IMR-90 (cell line): Measurements from ENCODE around the gene SPI1. TPM values are rescaled to one million over a fixed set of nuclear protein-coding genes. Genes with fewer than 3 reads are reported as not detected.

Experiments
- ATAC-seq: fragments of 200-7000 bp; cut with Tn5 transposase; 2 replicates; pipeline ENCODE4 v1.9.1; 2020; ENCODE audit warnings: low read depth, mild to moderate bottlenecking, moderate library complexity
- BruUV-seq: library from RNA; stranded (reverse); fragments of 400-500 nt; replicated peaks from 2 replicates; lab custom pipeline; 2021; lab: Mats Ljungman, UMichigan
- CTCF ChIA-PET: fragments of 300-600 bp; formaldehyde crosslinking; extraction: SDS; loops from one replicate; lab custom pipeline; 2021; ENCODE audit warnings: antibody characterized with exemption; lab: Yijun Ruan, JAX
- POLR2A ChIA-PET: fragments of 300-600 bp; sonication (Branson Sonifier 250); formaldehyde crosslinking; loops from one replicate; lab custom pipeline; 2022; ENCODE audit warnings: antibody characterized with exemption; ENCODE audit not compliant: unreplicated experiment; lab: Charles Lee
- DNase-seq: peaks from one replicate; pipeline ENCODE4 v3.0.0; 2013
- H2AFZ ChIP-seq: replicated peaks from 2 replicates; pipeline ENCODE3; 2013; ENCODE audit warnings: low read length, mild to moderate bottlenecking; ENCODE audit not compliant: poor library complexity
- H2AK5ac ChIP-seq: 2 replicates; pipeline ENCODE4 v1.6.1; 2013; ENCODE audit warnings: low read depth, low read length, inconsistent platforms
- H2AK9ac ChIP-seq: replicated peaks from 2 replicates; pipeline ENCODE3; 2013; ENCODE audit warnings: mild to moderate bottlenecking, low read depth, low read length, moderate library complexity; ENCODE audit not compliant: poor library complexity
- H2BK120ac ChIP-seq: 2 replicates; pipeline ENCODE4 v1.6.1; 2013; ENCODE audit warnings: low read depth, low read length, inconsistent platforms
- H2BK15ac ChIP-seq: 3 replicates; pipeline ENCODE4 v1.6.1; 2013; ENCODE audit warnings: low read depth, low read length, inconsistent platforms
- H2BK20ac ChIP-seq: 2 replicates; pipeline ENCODE4 v1.6.1; 2013; ENCODE audit warnings: low read depth, mild to moderate bottlenecking, inconsistent platforms, low read length, moderate library complexity
- H2BK5ac ChIP-seq: 2 replicates; pipeline ENCODE4 v1.6.1; 2013; ENCODE audit warnings: mild to moderate bottlenecking, low read depth, low read length, inconsistent platforms; ENCODE audit not compliant: poor library complexity, severe bottlenecking
- H3K14ac ChIP-seq: replicated peaks from 2 replicates; pipeline ENCODE4 v1.6.1; 2013; ENCODE audit warnings: low read depth, low read length, inconsistent platforms
- H3K18ac ChIP-seq: 2 replicates; pipeline ENCODE4 v1.6.1; 2013; ENCODE audit warnings: low read depth, low read length, control low read depth
- H3K23ac ChIP-seq: 2 replicates; pipeline ENCODE4 v1.6.1; 2013; ENCODE audit warnings: low read depth, low read length, inconsistent platforms
- H3K27ac ChIP-seq: 2 replicates; pipeline ENCODE4 v1.5.1; 2013; ENCODE audit warnings: mild to moderate bottlenecking, control low read depth, low read length; ENCODE audit not compliant: insufficient read depth
- H3K27me3 ChIP-seq: 2 replicates; pipeline ENCODE4 v1.6.1; 2013; ENCODE audit warnings: low read length; ENCODE audit not compliant: control insufficient read depth, insufficient read depth
- H3K36me3 ChIP-seq: 2 replicates; pipeline ENCODE4 v1.6.1; 2013; ENCODE audit warnings: low read length, mixed read lengths; ENCODE audit not compliant: control insufficient read depth, insufficient read depth
- H3K4ac ChIP-seq: 2 replicates; pipeline ENCODE4 v1.6.1; 2013; ENCODE audit warnings: low read depth, low read length, inconsistent platforms
- H3K4me1 ChIP-seq: 2 replicates; pipeline ENCODE4 v1.6.1; 2013; ENCODE audit warnings: low read length, mixed read lengths; ENCODE audit not compliant: control insufficient read depth, insufficient read depth
- H3K4me2 ChIP-seq: 2 replicates; pipeline ENCODE4 v1.6.1; 2013; ENCODE audit warnings: low read depth, mild to moderate bottlenecking, control low read depth, low read length, moderate library complexity
- H3K4me3 ChIP-seq: 2 replicates; pipeline ENCODE4 v1.5.1; 2013; ENCODE audit warnings: low read depth, mild to moderate bottlenecking, control low read depth, low read length, moderate library complexity; ENCODE audit not compliant: insufficient read depth
- H3K56ac ChIP-seq: 2 replicates; pipeline ENCODE4 v1.6.1; 2013; ENCODE audit warnings: low read length, inconsistent platforms; ENCODE audit not compliant: insufficient read depth; ENCODE audit errors: extremely low read depth
- H3K79me1 ChIP-seq, 2 experiments: 2 replicates each; pipeline ENCODE4 v1.6.1; 2013; ENCODE audit warnings: low read length in 2 of 2, inconsistent platforms in 1 of 2, low read depth in 1 of 2
- H3K9ac ChIP-seq: 2 replicates; pipeline ENCODE4 v1.6.1; 2013; ENCODE audit warnings: low read depth, low read length, control low read depth
- H3K9me1 ChIP-seq: 2 replicates; pipeline ENCODE4 v1.6.1; 2013; ENCODE audit warnings: low read length, inconsistent platforms; ENCODE audit not compliant: insufficient read depth
- H3K9me3 ChIP-seq: 2 replicates; pipeline ENCODE4 v1.6.1; 2013; ENCODE audit warnings: low read length; ENCODE audit not compliant: control insufficient read depth, insufficient read depth
- H4K20me1 ChIP-seq: 2 replicates; pipeline ENCODE4 v1.6.1; 2013; ENCODE audit warnings: low read length, inconsistent platforms; ENCODE audit not compliant: insufficient read depth
- H4K5ac ChIP-seq: 2 replicates; pipeline ENCODE4 v1.6.1; 2013; ENCODE audit warnings: mild to moderate bottlenecking, low read depth, low read length, control low read depth
- H4K8ac ChIP-seq, 2 experiments: 2 replicates each; pipeline ENCODE4 v1.6.1; 2013; ENCODE audit warnings: low read depth in 2 of 2, low read length in 2 of 2, control low read depth in 1 of 2, inconsistent platforms in 1 of 2
- H4K91ac ChIP-seq: 2 replicates; pipeline ENCODE4 v1.6.1; 2013; ENCODE audit warnings: low read depth, low read length, inconsistent platforms; ENCODE audit not compliant: insufficient read depth
- BHLHE40 ChIP-seq: fragments of 150-350 bp; IDR thresholded peaks from 2 replicates; pipeline ENCODE4 v1.6.1; 2016; ENCODE audit warnings: mild to moderate bottlenecking, low read depth, low read length
- CEBPB ChIP-seq: IDR thresholded peaks from 2 replicates; pipeline ENCODE4 v1.6.1; 2012; ENCODE audit warnings: low read depth, low read length, improper control_type of control experiment
- CHD1 ChIP-seq: IDR thresholded peaks from 2 replicates; pipeline ENCODE4 v1.6.1; 2012; ENCODE audit warnings: low read depth, low read length, improper control_type of control experiment
- FOS ChIP-seq: fragments of 150-350 bp; IDR thresholded peaks from 2 replicates; pipeline ENCODE4 v1.6.1; 2016; ENCODE audit warnings: low read depth, low read length
- MAFK ChIP-seq: IDR thresholded peaks from 2 replicates; pipeline ENCODE4 v1.6.1; 2012; ENCODE audit warnings: low read depth, low read length, improper control_type of control experiment
- MAZ ChIP-seq: IDR thresholded peaks from 2 replicates; pipeline ENCODE4 v1.6.1; 2012; ENCODE audit warnings: low read depth, mild to moderate bottlenecking, low read length, improper control_type of control experiment, moderate library complexity, borderline replicate concordance
- MXI1 ChIP-seq: IDR thresholded peaks from 2 replicates; pipeline ENCODE4 v1.6.1; 2012; ENCODE audit warnings: low read depth, mild to moderate bottlenecking, low read length, moderate library complexity, borderline replicate concordance
- NFE2L2 ChIP-seq: fragments of 150-350 bp; IDR thresholded peaks from 2 replicates; pipeline ENCODE4 v1.6.1; 2016; ENCODE audit warnings: low read depth, mild to moderate bottlenecking, low read length
- POLR2A ChIP-seq: IDR thresholded peaks from 2 replicates; pipeline ENCODE4 v1.6.1; 2012; ENCODE audit warnings: mild to moderate bottlenecking, low read depth, low read length
- RAD21 ChIP-seq: IDR thresholded peaks from 2 replicates; pipeline ENCODE4 v1.6.1; 2012; ENCODE audit warnings: low read length, improper control_type of control experiment
- RCOR1 ChIP-seq: IDR thresholded peaks from 2 replicates; pipeline ENCODE4 v1.6.1; 2012; ENCODE audit warnings: mild to moderate bottlenecking, low read length, improper control_type of control experiment; ENCODE audit not compliant: insufficient replicate concordance
- RFX5 ChIP-seq: IDR thresholded peaks from 2 replicates; pipeline ENCODE4 v1.8.0; 2012; ENCODE audit warnings: low read depth, mild to moderate bottlenecking, low read length, moderate library complexity
- SMC3 ChIP-seq: fragments of 150-350 bp; IDR thresholded peaks from 2 replicates; pipeline ENCODE4 v1.6.1; 2016; ENCODE audit warnings: low read depth, mild to moderate bottlenecking, antibody characterized with exemption, low read length, moderate library complexity
- WGBS, 2 experiments: methylation state at CpG; one replicate each; pipeline versions ENCODE4 v1.1.5 to v1.1.7; 2013; ENCODE audit warnings: missing lambda C conversion rate in 2 of 2; ENCODE audit not compliant: insufficient read length in 1 of 2; ENCODE audit errors: extremely low coverage in 2 of 2; 5-methylcytosine and 5-hydroxymethylcytosine counted together
- dilution Hi-C: fragments of 300-500 bp; cut with HindIII; formaldehyde crosslinking; loops from one replicate; pipeline ENCODE4 v1.14.3; 2018; ENCODE audit warnings: low sequenced_read_pairs; ENCODE audit not compliant: unreplicated experiment
- in situ Hi-C: fragments of 300-500 bp; cut with MboI; formaldehyde crosslinking; loops from 3 replicates; pipeline ENCODE4 v1.14.3; 2019; ENCODE audit warnings: low sequenced_read_pairs, inconsistent platforms, mixed read lengths
- intact Hi-C: fragments of 100-400 bp; cut with micrococcal nuclease; formaldehyde crosslinking; loops from 2 replicates; pipeline ENCODE4 v1.10.0; 2022
- polyA plus RNA-seq, 3 experiments: library from polyadenylated mRNA; depleted of rRNA; stranded (reverse); fragments of >200 nt; gene quantifications; 2 replicates each; pipeline ENCODE4 v1.2.3, GENCODE V29; 2012; ENCODE audit warnings: low replicate concordance in 1 of 3
- total RNA-seq: library from RNA; depleted of rRNA; stranded (reverse); fragments of >200 nt; gene quantifications from 2 replicates; pipeline ENCODE4 v1.2.3, GENCODE V29; 2012
- TF ChIP-seq, protein P1 (sequence below): fragments of 150-350 bp; IDR thresholded peaks from 2 replicates; pipeline ENCODE4 v1.6.1; 2017; ENCODE audit warnings: mild to moderate bottlenecking, antibody characterized with exemption, low read length, low read depth
- TF ChIP-seq, protein P2 (sequence below): conservative IDR thresholded peaks from 2 replicates; pipeline ENCODE4 v1.5.1; 2012; ENCODE audit warnings: mild to moderate bottlenecking, low read depth, low read length, improper control_type of control experiment
- TF ChIP-seq, protein P3 (sequence below): fragments of 150-350 bp; IDR thresholded peaks from 2 replicates; pipeline ENCODE4 v1.6.1; 2016; ENCODE audit warnings: low read depth, mild to moderate bottlenecking, low read length, moderate library complexity, borderline replicate concordance

Gene SPI1
- total and polyA plus RNA-seq, 2 of the 4 experiments (the other 2 are of a cell fraction) = not detected

DNA sequence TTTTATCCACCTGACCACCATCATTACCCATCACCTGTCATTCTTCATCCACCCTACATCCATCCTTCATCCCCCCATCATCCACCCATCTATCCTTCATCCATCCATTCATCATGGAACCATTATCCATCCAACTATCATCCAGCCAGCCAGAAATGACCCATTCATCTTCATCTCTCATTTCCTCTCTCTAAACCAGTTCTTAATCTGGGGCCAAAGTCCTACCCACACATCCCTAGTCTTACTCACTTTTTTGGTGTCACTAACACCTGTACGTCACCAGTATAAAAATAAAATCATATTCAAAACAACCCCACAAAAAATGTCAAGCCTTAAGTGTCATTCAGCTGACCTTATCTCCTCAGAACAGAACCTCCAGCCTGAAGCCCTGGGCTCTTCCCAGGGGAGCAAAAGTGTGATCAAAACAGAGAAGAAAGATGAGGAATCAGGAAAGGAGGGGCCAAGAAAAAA lies 12.3 kb downstream of the SPI1 start:
- ChIA-PET POLR2A (no interaction called here), CTCF (no interaction called here)
- H2BK15ac ChIP-seq = no peak overlapping the region
- DNase-seq (no peak), ATAC-seq (no peak)
- no peak overlapping the region for H3K23ac ChIP-seq
- dilution Hi-C loops = no loop called here
- no peaks in the 10 kb centered on the region for H3K9me1 ChIP-seq
- H3K18ac ChIP-seq = no peak overlapping the region
- no peaks in the 10 kb centered on the region for H4K20me1 ChIP-seq
- TF ChIP-seq SMC3 (no peak), MAFK (no peak), MXI1 (no peak), NFE2L2 (no peak), MAZ (no peak), FOS (no peak), POLR2A (no peak), CEBPB (no peak), RCOR1 (no peak), RAD21 (no peak), CHD1 (no peak), RFX5 (no peak), BHLHE40 (no peak)
- TF ChIP-seq, protein P1, sequence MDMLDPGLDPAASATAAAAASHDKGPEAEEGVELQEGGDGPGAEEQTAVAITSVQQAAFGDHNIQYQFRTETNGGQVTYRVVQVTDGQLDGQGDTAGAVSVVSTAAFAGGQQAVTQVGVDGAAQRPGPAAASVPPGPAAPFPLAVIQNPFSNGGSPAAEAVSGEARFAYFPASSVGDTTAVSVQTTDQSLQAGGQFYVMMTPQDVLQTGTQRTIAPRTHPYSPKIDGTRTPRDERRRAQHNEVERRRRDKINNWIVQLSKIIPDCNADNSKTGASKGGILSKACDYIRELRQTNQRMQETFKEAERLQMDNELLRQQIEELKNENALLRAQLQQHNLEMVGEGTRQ = no peak
- TF ChIP-seq, protein P2, sequence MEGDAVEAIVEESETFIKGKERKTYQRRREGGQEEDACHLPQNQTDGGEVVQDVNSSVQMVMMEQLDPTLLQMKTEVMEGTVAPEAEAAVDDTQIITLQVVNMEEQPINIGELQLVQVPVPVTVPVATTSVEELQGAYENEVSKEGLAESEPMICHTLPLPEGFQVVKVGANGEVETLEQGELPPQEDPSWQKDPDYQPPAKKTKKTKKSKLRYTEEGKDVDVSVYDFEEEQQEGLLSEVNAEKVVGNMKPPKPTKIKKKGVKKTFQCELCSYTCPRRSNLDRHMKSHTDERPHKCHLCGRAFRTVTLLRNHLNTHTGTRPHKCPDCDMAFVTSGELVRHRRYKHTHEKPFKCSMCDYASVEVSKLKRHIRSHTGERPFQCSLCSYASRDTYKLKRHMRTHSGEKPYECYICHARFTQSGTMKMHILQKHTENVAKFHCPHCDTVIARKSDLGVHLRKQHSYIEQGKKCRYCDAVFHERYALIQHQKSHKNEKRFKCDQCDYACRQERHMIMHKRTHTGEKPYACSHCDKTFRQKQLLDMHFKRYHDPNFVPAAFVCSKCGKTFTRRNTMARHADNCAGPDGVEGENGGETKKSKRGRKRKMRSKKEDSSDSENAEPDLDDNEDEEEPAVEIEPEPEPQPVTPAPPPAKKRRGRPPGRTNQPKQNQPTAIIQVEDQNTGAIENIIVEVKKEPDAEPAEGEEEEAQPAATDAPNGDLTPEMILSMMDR = no peak
- TF ChIP-seq, protein P3, sequence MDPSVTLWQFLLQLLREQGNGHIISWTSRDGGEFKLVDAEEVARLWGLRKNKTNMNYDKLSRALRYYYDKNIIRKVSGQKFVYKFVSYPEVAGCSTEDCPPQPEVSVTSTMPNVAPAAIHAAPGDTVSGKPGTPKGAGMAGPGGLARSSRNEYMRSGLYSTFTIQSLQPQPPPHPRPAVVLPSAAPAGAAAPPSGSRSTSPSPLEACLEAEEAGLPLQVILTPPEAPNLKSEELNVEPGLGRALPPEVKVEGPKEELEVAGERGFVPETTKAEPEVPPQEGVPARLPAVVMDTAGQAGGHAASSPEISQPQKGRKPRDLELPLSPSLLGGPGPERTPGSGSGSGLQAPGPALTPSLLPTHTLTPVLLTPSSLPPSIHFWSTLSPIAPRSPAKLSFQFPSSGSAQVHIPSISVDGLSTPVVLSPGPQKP = no peak
- no peak overlapping the region for H2BK5ac ChIP-seq
- H3K4me1 ChIP-seq = no peaks in the 10 kb centered on the region
- H3K27me3 ChIP-seq = peaks cover 16% of the 10 kb centered on the region
- no peak overlapping the region for H3K4ac ChIP-seq
- no peak overlapping the region for H2AFZ ChIP-seq
- no peak overlapping the region for H3K56ac ChIP-seq
- H2BK20ac ChIP-seq = no peak overlapping the region
- BruUV-seq = no TSS peak
- H3K9ac ChIP-seq = no peak overlapping the region
- no peak overlapping the region for H2BK120ac ChIP-seq
- H4K8ac ChIP-seq = no peak overlapping the region
- H2AK5ac ChIP-seq = no peak overlapping the region
- H3K14ac ChIP-seq = no peak overlapping the region
- 60% methylated on average over 1 of the region's 1 CpG; no CpG with 5 or more reads in 1 of the 2 experiments for WGBS, 2 experiments
- H3K36me3 ChIP-seq = no peaks in the 10 kb centered on the region
- intact Hi-C loops = no loop called here
- in situ Hi-C loops = loop anchor here (25.0 kb wide), 1 partner anchor 479 kb away; no protein-coding TSS in a partner anchor
- H3K4me3 ChIP-seq = no peak overlapping the region
- H4K5ac ChIP-seq = no peak overlapping the region
- no peaks in the 10 kb centered on the region for H3K9me3 ChIP-seq
- no peaks in the 10 kb centered on the region for H3K79me1 ChIP-seq
- H4K91ac ChIP-seq = no peak overlapping the region
- H3K27ac ChIP-seq = no peak overlapping the region
- H3K4me2 ChIP-seq = no peak overlapping the region
- no peak overlapping the region for H2AK9ac ChIP-seq
